Measurements from ENCODE around the gene DCANP1. TPM values are rescaled to one million over a fixed set of nuclear protein-coding genes. Genes with fewer than 3 reads are reported as not detected.

Gene DCANP1
- total and polyA plus RNA-seq, 9 of the 15 experiments (the other 6 are each of a cell fraction or from before 2014, with no cell fraction given) = not detected

GRCh38 chr5:135398855-135399793 is 48.0 kb downstream of the DCANP1 start, which contains the start of gene MACROH2A1 (continued):
- peak; percentile 37 for TF ChIP-seq EGR1 (conservative IDR thresholded peaks at IDR 0.05)
- TF ChIP-seq ZNF76 (CRISPR knock-in tag; IDR thresholded peaks at IDR 0.05; ENCODE audit: borderline replicate concordance) = peak; percentile 91; the same call in 1 of the 2 replicates
- 0 out of 2 replicates have a peak, but pooled peaks have one; percentile 62 for TF ChIP-seq LARP7 (IDR thresholded peaks at IDR 0.05)

- H3K36me3 ChIP-seq (ENCODE audit: control insufficient read depth, insufficient read depth, low read length) = peaks cover 25% of the 10 kb centered on the region
- H3K4me3 ChIP-seq = peak overlapping the region; percentile 88
- H3K27ac ChIP-seq (ENCODE audit: extremely low read depth, low read depth, low read length) = peak overlapping the region; percentile 89
- no peaks in the 10 kb centered on the region for H3K27me3 ChIP-seq (ENCODE audit: control insufficient read depth in 2 of 2, insufficient read depth in 2 of 2, low read length in 2 of 2)
- H3K4me2 ChIP-seq (ENCODE audit: insufficient read depth, low read length) = peak overlapping the region; percentile 83
- POLR2A ChIA-PET = interaction anchor here (0.7 to 2.6 kb wide), 4 partner anchors 9 to 15 kb away, joined by 3 to 13 read pairs (median 4); no protein-coding TSS in a partner anchor
- in situ Hi-C loops (cut with MboI) (no loop called here), intact Hi-C loops (cut with micrococcal nuclease) (no loop called here)
- peaks cover 64% of the 10 kb centered on the region for H3K79me2 ChIP-seq (ENCODE audit: control insufficient read depth, insufficient read depth, low read length)
- CTCF ChIA-PET (ENCODE audit: low intra/inter-chr PET ratio) = no interaction called here
- peak overlapping the region; percentile 88 to 98 for H3K9ac ChIP-seq (ENCODE audit: insufficient read depth in 1 of 2, low read depth in 2 of 2, low read length in 2 of 2)
- peak overlapping the region; percentile 96; the same call in 1 of the 2 replicates for H2AFZ ChIP-seq (ENCODE audit: low read depth, low read length)
- peaks cover 30 to 52% of the 10 kb centered on the region in 2 experiments for H3K4me1 ChIP-seq (replicated peaks in 1 of 2; ENCODE audit: control insufficient read depth in 2 of 2, insufficient read depth in 2 of 2, low read length in 2 of 2)
- WGBS (ENCODE audit: insufficient coverage, low coverage, missing lambda C conversion rate) = under 1% methylated on average over 43 of the region's 43 CpGs
- peak; percentile 58 to 59 (median 58) for DNase-seq (ENCODE audit: extremely low read depth in 1 of 4, low spot score in 3 of 4)
- H3K9me3 ChIP-seq (replicated peaks; ENCODE audit: control insufficient read depth, insufficient read depth, low read depth, low read length) = no peaks in the 10 kb centered on the region
- ATAC-seq = peak; percentile 60
- peaks cover 12% of the 10 kb centered on the region for H3K9me1 ChIP-seq (ENCODE audit: control insufficient read depth, insufficient read depth, low read length)
- peaks cover 41% of the 10 kb centered on the region for H4K20me1 ChIP-seq (replicated peaks; ENCODE audit: control insufficient read depth, insufficient read depth, low read length)
- peak; percentile 11 for FAIRE-seq
- BruUV-seq (replicated peaks) = no TSS peak
- TF ChIP-seq ZNF511 (CRISPR knock-in tag; IDR thresholded peaks at IDR 0.05) = 0 out of 2 replicates have a peak, but pooled peaks have one; percentile 15
- peak; percentile 41 for TF ChIP-seq PCBP1 (IDR thresholded peaks at IDR 0.05; ENCODE audit: low read depth, low read length, poor library complexity, severe bottlenecking)
- 0 out of 2 replicates have a peak, but pooled peaks have one; percentile 25 for TF ChIP-seq TFAP4 (CRISPR knock-in tag; IDR thresholded peaks at IDR 0.05; ENCODE audit: borderline replicate concordance)
- TF ChIP-seq ZFX (CRISPR knock-in tag; IDR thresholded peaks at IDR 0.05) = peak; percentile 74
- TF ChIP-seq ZNF436 (CRISPR knock-in tag; IDR thresholded peaks at IDR 0.05) = no peak
- TF ChIP-seq TAF1 (IDR thresholded peaks at IDR 0.05; ENCODE audit: control insufficient read depth, extremely low read depth, insufficient read depth, low read length, severe bottlenecking) = peak; percentile 22
- peak; percentile 40 for TF ChIP-seq VEZF1 (CRISPR knock-in tag; IDR thresholded peaks at IDR 0.05)
- TF ChIP-seq SIN3A (IDR thresholded peaks at IDR 0.05; ENCODE audit: borderline replicate concordance in 2 of 2, control insufficient read depth in 1 of 2, low read depth in 2 of 2, low read length in 2 of 2) = peak in 1 of 2 experiments; percentile 12; a peak in 2 of 4 replicates
- peak; percentile 38; the same call in 1 of the 2 replicates for TF ChIP-seq CTBP1 (IDR thresholded peaks at IDR 0.05; ENCODE audit: borderline replicate concordance)
- TF ChIP-seq MAZ (CRISPR knock-in tag; conservative IDR thresholded peaks at IDR 0.05 in 1 of 2, IDR thresholded peaks at IDR 0.05 in 1 of 2) = peak in 1 of 2 experiments; percentile 37; a peak in 2 of 4 replicates
- TF ChIP-seq ZNF12 (CRISPR knock-in tag; IDR thresholded peaks at IDR 0.05) = peak; percentile 40; the same call in 1 of the 2 replicates
Observed at GRCh38 chr5:135398160-135398854, 48.8 kb downstream of the DCANP1 start.
